PC-9 (cell line): ENCODE results near the gene HERC4. TPM values are rescaled to one million over a fixed set of nuclear protein-coding genes. Genes with fewer than 3 reads are reported as not detected.

Source experiments
- BruUV-seq: library from RNA; stranded (reverse); fragments of 400-500 nt; replicated peaks from 2 replicates; lab custom pipeline; 2021; lab: Mats Ljungman, UMichigan
- CTCF ChIA-PET: fragments of 300-600 bp; sonication (Branson Sonifier 250); formaldehyde crosslinking; loops from one replicate; lab custom pipeline; 2022; ENCODE audit warnings: antibody characterized with exemption; lab: Charles Lee
- POLR2A ChIA-PET: fragments of 300-600 bp; sonication (Branson Sonifier 250); formaldehyde crosslinking; loops from one replicate; lab custom pipeline; 2022; ENCODE audit warnings: antibody characterized with exemption; ENCODE audit not compliant: unreplicated experiment; lab: Charles Lee
- DNase-seq, 2 experiments: peaks; one replicate each; pipeline versions ENCODE4 v3.0.0 to v3.0.0-alpha.2; 2015 to 2022; ENCODE audit warnings: mixed read lengths in 1 of 2
- H2AFZ ChIP-seq: fragments of 200-600 bp; sonication (generic); 2 replicates; pipeline ENCODE4 v1.8.1; 2017; ENCODE audit warnings: antibody characterized with exemption
- H3F3A ChIP-seq: fragments of 200-600 bp; sonication (generic); 2 replicates; pipeline ENCODE4 v1.8.1; 2017; ENCODE audit warnings: antibody characterized with exemption, mild to moderate bottlenecking, low read depth; ENCODE audit not compliant: insufficient read depth
- H3K27ac ChIP-seq: fragments of 200-600 bp; sonication (generic); 2 replicates; pipeline ENCODE4 v1.6.1; 2016; ENCODE audit warnings: mixed run types
- H3K27me3 ChIP-seq: fragments of 200-600 bp; sonication (generic); 2 replicates; pipeline ENCODE4 v1.6.1; 2016; ENCODE audit warnings: low read depth, mixed run types; ENCODE audit not compliant: insufficient read depth
- H3K36me3 ChIP-seq: fragments of 200-600 bp; sonication (generic); 2 replicates; pipeline ENCODE4 v1.6.1; 2016; ENCODE audit warnings: low read depth, mixed run types
- H3K4me1 ChIP-seq: fragments of 200-600 bp; sonication (generic); replicated peaks from 2 replicates; pipeline ENCODE4 v1.6.1; 2016; ENCODE audit warnings: mixed run types; ENCODE audit not compliant: insufficient read depth
- H3K4me2 ChIP-seq: fragments of 200-600 bp; sonication (generic); 2 replicates; pipeline ENCODE4 v1.6.1; 2017; ENCODE audit warnings: mixed run types
- H3K4me3 ChIP-seq: fragments of 200-600 bp; sonication (generic); 2 replicates; pipeline ENCODE4 v1.6.1; 2016; ENCODE audit warnings: mixed run types
- H3K79me2 ChIP-seq: fragments of 200-600 bp; sonication (generic); 2 replicates; pipeline ENCODE4 v1.6.1; 2017; ENCODE audit warnings: low read depth, mixed run types
- H3K9me2 ChIP-seq: fragments of 200-600 bp; sonication (generic); 2 replicates; pipeline ENCODE4 v1.8.1; 2017; ENCODE audit warnings: mild to moderate bottlenecking; ENCODE audit not compliant: insufficient read depth
- H3K9me3 ChIP-seq: fragments of 200-600 bp; sonication (generic); 2 replicates; pipeline ENCODE4 v1.8.1; 2016; ENCODE audit warnings: low read depth; ENCODE audit not compliant: insufficient read depth
- H4K20me1 ChIP-seq: fragments of 200-600 bp; sonication (generic); 2 replicates; pipeline ENCODE4 v1.8.1; 2017; ENCODE audit not compliant: insufficient read depth
- CTCF ChIP-seq: fragments of 200-600 bp; sonication (generic); conservative IDR thresholded peaks from 2 replicates; pipeline ENCODE4 v1.6.1; 2017; ENCODE audit warnings: mixed run types, antibody characterized with exemption, mild to moderate bottlenecking, moderate library complexity
- EZH2 ChIP-seq: fragments of 200-600 bp; sonication (generic); IDR thresholded peaks from 2 replicates; pipeline ENCODE4 v1.8.0; 2017; ENCODE audit warnings: antibody characterized with exemption, low read depth
- intact Hi-C: fragments of 100-400 bp; cut with micrococcal nuclease; formaldehyde crosslinking; loops from one replicate; pipeline ENCODE4 v1.10.0; 2022; ENCODE audit not compliant: unreplicated experiment
- total RNA-seq: library from RNA; stranded (reverse); gene quantifications from 2 replicates; pipeline ENCODE4 v1.2.3, GENCODE V29; 2021

HERC4 gene
- total RNA-seq, 1 experiment from 2014 or later = 116 TPM

- CTCF ChIA-PET = interaction anchor here (0.6 kb wide), 1 partner anchor 11 kb away, joined by 4 read pairs; no protein-coding TSS in a partner anchor
- Histone ChIP-seq H3K27ac (no peak overlapping the region), H3K4me3 (no peak overlapping the region), H3K9me2 (no peaks in the 10 kb centered on the region), H3K36me3 (peaks cover 50% of the 10 kb centered on the region), H3K79me2 (0 out of 2 replicates have a peak, but pooled peaks cover 4% of the 10 kb centered on the region), H2AFZ (no peak overlapping the region), H3K4me2 (no peak overlapping the region), H3K9me3 (no peaks in the 10 kb centered on the region), H4K20me1 (no peaks in the 10 kb centered on the region), H3K27me3 (no peaks in the 10 kb centered on the region), H3K4me1 (no peaks in the 10 kb centered on the region), H3F3A (0 out of 2 replicates have a peak, but pooled peaks cover 4% of the 10 kb centered on the region)
- POLR2A ChIA-PET = no interaction called here
- DNase-seq = no peak
- TF ChIP-seq CTCF (no peak), EZH2 (no peak)
- intact Hi-C loops = no loop called here
- BruUV-seq = no TSS peak
Measured at GRCh38 chr10:67893637-67894036, 181.4 kb downstream of the HERC4 start.

GRCh38 chr10:67884842-67885670, 190.0 kb downstream of the HERC4 start:
- no peak for TF ChIP-seq EZH2
- no peak for TF ChIP-seq CTCF
- ChIA-PET POLR2A (interaction anchor here (0.5 to 0.7 kb wide), 6 partner anchors 10 to 1566 kb away, joined by 3 to 15 read pairs (median 4); no protein-coding TSS in a partner anchor), CTCF (interaction anchor here (0.6 to 0.7 kb wide), 2 partner anchors 40 to 105 kb away, joined by 3 to 9 read pairs; no protein-coding TSS in a partner anchor)
- H3K4me3 ChIP-seq = peak overlapping the region; percentile 70
- DNase-seq = peak; percentile 71 to 87
- peak overlapping the region; percentile 80 for H3K4me2 ChIP-seq
- H3K36me3 ChIP-seq = peaks cover 32% of the 10 kb centered on the region
- peak overlapping the region; percentile 90 for H2AFZ ChIP-seq
- peaks cover 17% of the 10 kb centered on the region for H3K4me1 ChIP-seq
- no peaks in the 10 kb centered on the region for H3K27me3 ChIP-seq
- H3K79me2 ChIP-seq = peaks cover 38% of the 10 kb centered on the region
- peak overlapping the region; percentile 63 for H3K27ac ChIP-seq
- H4K20me1 ChIP-seq = no peaks in the 10 kb centered on the region; the same call in 1 of the 2 replicates
- no peaks in the 10 kb centered on the region for H3K9me2 ChIP-seq
- no peaks in the 10 kb centered on the region for H3K9me3 ChIP-seq
- BruUV-seq = no TSS peak
- peaks cover 15% of the 10 kb centered on the region; the same call in 1 of the 2 replicates for H3F3A ChIP-seq
- intact Hi-C loops = no loop called here

GRCh38 chr10:67884313-67884841, 190.7 kb downstream of the HERC4 start, which contains the start of gene SIRT1:
Gene SIRT1 (plus strand): TSS chr10:67884656. CDS start chr10:67884722, 66 bp downstream.
- intact Hi-C loops = no loop called here
- peaks cover 38% of the 10 kb centered on the region for H3K79me2 ChIP-seq
- DNase-seq = peak; percentile 75 to 98
- no peaks in the 10 kb centered on the region; the same call in 1 of the 2 replicates for H4K20me1 ChIP-seq
- peak within 1 kb of the TSS; percentile 92 for H2AFZ ChIP-seq
- H3K9me2 ChIP-seq = no peaks in the 10 kb centered on the region
- H3K4me3 ChIP-seq = peak within 1 kb of the TSS; percentile 70
- no peaks in the 10 kb centered on the region for H3K9me3 ChIP-seq
- peaks cover 25% of the 10 kb centered on the region for H3K36me3 ChIP-seq
- peaks cover 15% of the 10 kb centered on the region; the same call in 1 of the 2 replicates for H3F3A ChIP-seq
- H3K27ac ChIP-seq = peak within 1 kb of the TSS; percentile 63
- no peaks in the 10 kb centered on the region for H3K27me3 ChIP-seq
- POLR2A ChIA-PET = interaction anchor here (0.6 to 0.7 kb wide), 5 partner anchors 110 to 444 kb away, joined by 4 to 9 read pairs (median 7); no protein-coding TSS in a partner anchor
- TF ChIP-seq EZH2 = no peak
- TF ChIP-seq CTCF = no peak
- H3K4me1 ChIP-seq = peaks cover 17% of the 10 kb centered on the region
- CTCF ChIA-PET = interaction anchor here (0.6 to 1.0 kb wide), 3 partner anchors 29 to 329 kb away, joined by 4 to 11 read pairs (median 6); no protein-coding TSS in a partner anchor
- no TSS peak for BruUV-seq
- peak within 1 kb of the TSS; percentile 80 for H3K4me2 ChIP-seq
